WTC11 (cell line): Measurements from ENCODE around the gene C1orf56.

ENCODE experiments used
- AFF4 ChIP-seq: sonication (generic); formaldehyde crosslinking; IDR thresholded peaks from 2 replicates; pipeline ENCODE4 v1.8.1; 2023; ENCODE audit warnings: mild to moderate bottlenecking, missing genetic modification reagents, borderline replicate concordance
- ATF1 ChIP-seq: sonication (generic); formaldehyde crosslinking; IDR thresholded peaks from 2 replicates; pipeline ENCODE4 v1.8.1; 2023; ENCODE audit warnings: mild to moderate bottlenecking, moderate library complexity, missing genetic modification reagents
- CREM ChIP-seq: sonication (generic); formaldehyde crosslinking; IDR thresholded peaks from 2 replicates; pipeline ENCODE4 v1.8.1; 2022; ENCODE audit warnings: mild to moderate bottlenecking, missing genetic modification reagents, moderate library complexity
- CTCF ChIP-seq: fragments of 200-600 bp; IDR thresholded peaks from 2 replicates; pipeline ENCODE4 v1.8.0; 2022; ENCODE audit warnings: antibody characterized with exemption
- KAT7 ChIP-seq: sonication (generic); formaldehyde crosslinking; IDR thresholded peaks from 2 replicates; pipeline ENCODE4 v1.8.1; 2023; ENCODE audit warnings: missing genetic modification reagents, mild to moderate bottlenecking, borderline replicate concordance
- MXD4 ChIP-seq: fragments of 250-450 bp; sonication (Bioruptor Pico); IDR thresholded peaks from 2 replicates; pipeline ENCODE4 v1.8.0; 2021; ENCODE audit warnings: mild to moderate bottlenecking, moderate library complexity, borderline replicate concordance
- TEAD4 ChIP-seq: sonication (generic); formaldehyde crosslinking; IDR thresholded peaks from 2 replicates; pipeline ENCODE4 v1.8.0; 2022; ENCODE audit warnings: mild to moderate bottlenecking, missing genetic modification reagents
- USF2 ChIP-seq: sonication (generic); formaldehyde crosslinking; IDR thresholded peaks from 2 replicates; pipeline ENCODE4 v1.8.1; 2023; ENCODE audit warnings: mild to moderate bottlenecking, missing genetic modification reagents, moderate library complexity
- TF ChIP-seq, protein P1 (sequence below): sonication (generic); formaldehyde crosslinking; IDR thresholded peaks from 2 replicates; pipeline ENCODE4 v1.8.1; 2023; ENCODE audit warnings: mild to moderate bottlenecking, moderate library complexity, missing genetic modification reagents
- TF ChIP-seq, protein P2 (sequence below): sonication (generic); formaldehyde crosslinking; IDR thresholded peaks from 2 replicates; pipeline ENCODE4 v1.8.0; 2023; ENCODE audit warnings: missing genetic modification reagents
- TF ChIP-seq, protein P3 (sequence below): fragments of 250-450 bp; sonication (Bioruptor Pico); IDR thresholded peaks from 2 replicates; pipeline ENCODE4 v1.8.0; 2021; ENCODE audit warnings: mild to moderate bottlenecking

DNA sequence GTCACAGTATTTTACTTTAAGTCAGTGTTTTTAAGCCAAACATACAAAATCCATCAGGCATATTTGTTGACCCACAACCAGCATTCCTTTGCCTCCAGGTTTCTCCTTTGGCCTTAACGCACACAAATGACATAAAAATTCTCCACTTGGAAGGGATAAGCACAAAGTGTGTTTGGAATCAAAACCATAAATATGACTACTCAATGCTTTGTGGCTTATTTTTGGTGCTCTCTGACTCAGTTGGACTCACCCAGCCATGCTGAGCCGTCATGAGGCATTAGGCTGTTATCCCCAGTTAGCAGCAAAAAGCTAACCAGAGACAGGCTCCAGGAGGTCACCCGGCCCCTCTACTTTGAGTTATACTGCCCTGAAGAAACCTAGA, 38.4 kb upstream of the C1orf56 start:
- TF ChIP-seq CTCF (no peak), TEAD4 (no peak), KAT7 (CRISPR knock-in tag) (no peak), CREM (CRISPR knock-in tag) (no peak), MXD4 (CRISPR knock-in tag) (no peak), ATF1 (CRISPR knock-in tag) (no peak), USF2 (no peak), AFF4 (CRISPR knock-in tag) (no peak)
- TF ChIP-seq, protein P1, sequence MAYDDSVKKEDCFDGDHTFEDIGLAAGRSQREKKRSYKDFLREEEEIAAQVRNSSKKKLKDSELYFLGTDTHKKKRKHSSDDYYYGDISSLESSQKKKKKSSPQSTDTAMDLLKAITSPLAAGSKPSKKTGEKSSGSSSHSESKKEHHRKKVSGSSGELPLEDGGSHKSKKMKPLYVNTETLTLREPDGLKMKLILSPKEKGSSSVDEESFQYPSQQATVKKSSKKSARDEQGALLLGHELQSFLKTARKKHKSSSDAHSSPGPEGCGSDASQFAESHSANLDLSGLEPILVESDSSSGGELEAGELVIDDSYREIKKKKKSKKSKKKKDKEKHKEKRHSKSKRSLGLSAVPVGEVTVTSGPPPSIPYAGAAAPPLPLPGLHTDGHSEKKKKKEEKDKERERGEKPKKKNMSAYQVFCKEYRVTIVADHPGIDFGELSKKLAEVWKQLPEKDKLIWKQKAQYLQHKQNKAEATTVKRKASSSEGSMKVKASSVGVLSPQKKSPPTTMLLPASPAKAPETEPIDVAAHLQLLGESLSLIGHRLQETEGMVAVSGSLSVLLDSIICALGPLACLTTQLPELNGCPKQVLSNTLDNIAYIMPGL (CRISPR knock-in tag), result no peak
- TF ChIP-seq, protein P2, sequence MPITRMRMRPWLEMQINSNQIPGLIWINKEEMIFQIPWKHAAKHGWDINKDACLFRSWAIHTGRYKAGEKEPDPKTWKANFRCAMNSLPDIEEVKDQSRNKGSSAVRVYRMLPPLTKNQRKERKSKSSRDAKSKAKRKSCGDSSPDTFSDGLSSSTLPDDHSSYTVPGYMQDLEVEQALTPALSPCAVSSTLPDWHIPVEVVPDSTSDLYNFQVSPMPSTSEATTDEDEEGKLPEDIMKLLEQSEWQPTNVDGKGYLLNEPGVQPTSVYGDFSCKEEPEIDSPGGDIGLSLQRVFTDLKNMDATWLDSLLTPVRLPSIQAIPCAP (CRISPR knock-in tag), result no peak
- TF ChIP-seq, protein P3, sequence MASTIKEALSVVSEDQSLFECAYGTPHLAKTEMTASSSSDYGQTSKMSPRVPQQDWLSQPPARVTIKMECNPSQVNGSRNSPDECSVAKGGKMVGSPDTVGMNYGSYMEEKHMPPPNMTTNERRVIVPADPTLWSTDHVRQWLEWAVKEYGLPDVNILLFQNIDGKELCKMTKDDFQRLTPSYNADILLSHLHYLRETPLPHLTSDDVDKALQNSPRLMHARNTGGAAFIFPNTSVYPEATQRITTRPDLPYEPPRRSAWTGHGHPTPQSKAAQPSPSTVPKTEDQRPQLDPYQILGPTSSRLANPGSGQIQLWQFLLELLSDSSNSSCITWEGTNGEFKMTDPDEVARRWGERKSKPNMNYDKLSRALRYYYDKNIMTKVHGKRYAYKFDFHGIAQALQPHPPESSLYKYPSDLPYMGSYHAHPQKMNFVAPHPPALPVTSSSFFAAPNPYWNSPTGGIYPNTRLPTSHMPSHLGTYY (CRISPR knock-in tag), result no peak
